ENCODE measurements around the gene KLHL13. TPM values are rescaled to one million over a fixed set of nuclear protein-coding genes. Genes with fewer than 3 reads are reported as not detected.

The KLHL13 gene
- total RNA-seq, 1 experiment from 2014 or later = 4.2 TPM

DNA sequence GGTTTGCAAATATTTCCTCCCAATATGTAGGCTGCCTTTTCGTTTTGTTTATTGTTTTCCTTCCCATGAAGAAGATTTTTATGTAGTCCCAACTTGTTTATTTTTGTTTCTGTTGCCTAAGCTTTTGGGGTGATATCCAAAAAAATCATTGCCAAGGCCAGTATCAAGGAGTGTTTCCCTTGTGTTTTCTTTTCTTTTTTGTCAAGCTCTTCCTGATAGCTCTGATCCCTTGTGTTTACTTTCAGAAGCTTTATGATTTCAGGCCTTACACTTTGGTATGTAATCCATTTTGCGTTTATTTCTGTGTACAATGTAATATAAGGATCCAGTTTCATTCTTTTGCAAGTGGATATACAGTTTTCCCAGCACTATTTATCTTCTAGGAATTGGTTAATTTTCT is 93.9 kb downstream of the KLHL13 start:
- intact Hi-C loops (cut with micrococcal nuclease) = no loop called here
- ChIA-PET RAD21 (ENCODE audit: low non-redundant PET in 1 of 2, low total read pairs in 2 of 2, uncharacterized antibody in 2 of 2, unreplicated experiment in 2 of 2) (no interaction called here), POLR2A (no interaction called here), CTCF (no interaction called here)
- H3K4me1 ChIP-seq (ENCODE audit: control insufficient read depth in 1 of 2, insufficient read depth in 2 of 2, low read length in 2 of 2) = no peaks in the 10 kb centered on the region
- BruUV-seq (replicated peaks) = no TSS peak
- no peaks in the 10 kb centered on the region for H3K36me3 ChIP-seq (ENCODE audit: control insufficient read depth in 1 of 2, insufficient read depth in 2 of 2, low read length in 2 of 2)
- no peak for TF ChIP-seq MAX (IDR thresholded peaks at IDR 0.05)
- TF ChIP-seq, protein P1, sequence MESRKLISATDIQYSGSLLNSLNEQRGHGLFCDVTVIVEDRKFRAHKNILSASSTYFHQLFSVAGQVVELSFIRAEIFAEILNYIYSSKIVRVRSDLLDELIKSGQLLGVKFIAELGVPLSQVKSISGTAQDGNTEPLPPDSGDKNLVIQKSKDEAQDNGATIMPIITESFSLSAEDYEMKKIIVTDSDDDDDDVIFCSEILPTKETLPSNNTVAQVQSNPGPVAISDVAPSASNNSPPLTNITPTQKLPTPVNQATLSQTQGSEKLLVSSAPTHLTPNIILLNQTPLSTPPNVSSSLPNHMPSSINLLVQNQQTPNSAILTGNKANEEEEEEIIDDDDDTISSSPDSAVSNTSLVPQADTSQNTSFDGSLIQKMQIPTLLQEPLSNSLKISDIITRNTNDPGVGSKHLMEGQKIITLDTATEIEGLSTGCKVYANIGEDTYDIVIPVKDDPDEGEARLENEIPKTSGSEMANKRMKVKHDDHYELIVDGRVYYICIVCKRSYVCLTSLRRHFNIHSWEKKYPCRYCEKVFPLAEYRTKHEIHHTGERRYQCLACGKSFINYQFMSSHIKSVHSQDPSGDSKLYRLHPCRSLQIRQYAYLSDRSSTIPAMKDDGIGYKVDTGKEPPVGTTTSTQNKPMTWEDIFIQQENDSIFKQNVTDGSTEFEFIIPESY (IDR thresholded peaks at IDR 0.05; ENCODE audit: extremely low read depth, insufficient replicate concordance, low read length) = no peak
- TF ChIP-seq JUND (IDR thresholded peaks at IDR 0.05) = no peak
- TF ChIP-seq SRF (IDR thresholded peaks at IDR 0.05; ENCODE audit: low read depth) = no peak
- no peak for TF ChIP-seq EZH2phosphoT487 (IDR thresholded peaks at IDR 0.05; ENCODE audit: borderline replicate concordance)
- TF ChIP-seq CTCF (IDR thresholded peaks at IDR 0.05 in 2 of 3, conservative IDR thresholded peaks at IDR 0.05 in 1 of 3; ENCODE audit: borderline replicate concordance in 1 of 3, insufficient read depth in 1 of 3, low read depth in 2 of 3, low read length in 2 of 3) = no peak
- TF ChIP-seq CEBPB (IDR thresholded peaks at IDR 0.05; ENCODE audit: low read depth) = no peak
- TF ChIP-seq TCF7L2 (IDR thresholded peaks at IDR 0.05; ENCODE audit: borderline replicate concordance, extremely low read depth, insufficient read depth, insufficient read length) = no peak
- no peak for TF ChIP-seq REST (IDR thresholded peaks at IDR 0.05; ENCODE audit: low read depth)
- no peak for TF ChIP-seq FOSL1 (IDR thresholded peaks at IDR 0.05; ENCODE audit: low read depth)
- no peak for TF ChIP-seq ELF1 (IDR thresholded peaks at IDR 0.05; ENCODE audit: borderline replicate concordance, low read depth)
- TF ChIP-seq RAD21 (IDR thresholded peaks at IDR 0.05; ENCODE audit: low read depth) = no peak
- H3K9me3 ChIP-seq (ENCODE audit: control insufficient read depth in 1 of 2, insufficient read depth in 1 of 2, low read depth in 1 of 2, low read length in 2 of 2) = no peaks in the 10 kb centered on the region
- no peaks in the 10 kb centered on the region for H3K27me3 ChIP-seq (ENCODE audit: insufficient read depth, low read length)
- no peaks in the 10 kb centered on the region for H3K9me2 ChIP-seq (ENCODE audit: insufficient read depth)
- no peak overlapping the region for H2AFZ ChIP-seq (ENCODE audit: low read depth, low read length, poor library complexity, severe bottlenecking)
- no peaks in the 10 kb centered on the region for H3K79me2 ChIP-seq (ENCODE audit: insufficient read depth, low read length)
- ATAC-seq (no peak), DNase-seq (ENCODE audit: low read depth, low spot score) (no peak)
- H4K20me1 ChIP-seq (ENCODE audit: insufficient read depth) = no peaks in the 10 kb centered on the region
- no peak overlapping the region for H3K4me2 ChIP-seq (ENCODE audit: low read length)
- H3K9ac ChIP-seq (ENCODE audit: low read length) = no peak overlapping the region
- no peak overlapping the region for H3K4me3 ChIP-seq (replicated peaks in 1 of 2; ENCODE audit: low read depth in 1 of 2, low read length in 2 of 2)
- no peak overlapping the region for H3K27ac ChIP-seq (ENCODE audit: low read depth, low read length)

Measured in HCT116 (cell line).